BLaER1 (cell line): ENCODE measurements around the gene CDH23.

Experiments
- H3K27ac ChIP-seq: shearing (Covaris generic); formaldehyde crosslinking; 2 replicates; pipeline ENCODE4 v1.8.1; 2022
- H3K27me3 ChIP-seq: shearing (Covaris generic); formaldehyde crosslinking; 2 replicates; pipeline ENCODE4 v1.8.1; 2022
- H3K36me3 ChIP-seq: shearing (Covaris generic); formaldehyde crosslinking; 2 replicates; pipeline ENCODE4 v1.8.1; 2022
- H3K4me1 ChIP-seq: shearing (Covaris generic); formaldehyde crosslinking; 2 replicates; pipeline ENCODE4 v1.8.1; 2022
- H3K4me2 ChIP-seq: shearing (Covaris generic); formaldehyde crosslinking; 2 replicates; pipeline ENCODE4 v1.8.1; 2022
- H3K4me3 ChIP-seq: shearing (Covaris generic); formaldehyde crosslinking; 2 replicates; pipeline ENCODE4 v1.8.1; 2022
- H3K9ac ChIP-seq: shearing (Covaris generic); formaldehyde crosslinking; 2 replicates; pipeline ENCODE4 v1.8.1; 2022
- H3K9me3 ChIP-seq: shearing (Covaris generic); formaldehyde crosslinking; 2 replicates; pipeline ENCODE4 v1.8.1; 2022
- H4K20me1 ChIP-seq: shearing (Covaris generic); formaldehyde crosslinking; 2 replicates; pipeline ENCODE4 v1.8.1; 2022
- Cebpa-rat ChIP-seq: shearing (Covaris generic); IDR thresholded peaks from 2 replicates; pipeline ENCODE4 v1.8.1; 2022

Gene CDH23

DNA sequence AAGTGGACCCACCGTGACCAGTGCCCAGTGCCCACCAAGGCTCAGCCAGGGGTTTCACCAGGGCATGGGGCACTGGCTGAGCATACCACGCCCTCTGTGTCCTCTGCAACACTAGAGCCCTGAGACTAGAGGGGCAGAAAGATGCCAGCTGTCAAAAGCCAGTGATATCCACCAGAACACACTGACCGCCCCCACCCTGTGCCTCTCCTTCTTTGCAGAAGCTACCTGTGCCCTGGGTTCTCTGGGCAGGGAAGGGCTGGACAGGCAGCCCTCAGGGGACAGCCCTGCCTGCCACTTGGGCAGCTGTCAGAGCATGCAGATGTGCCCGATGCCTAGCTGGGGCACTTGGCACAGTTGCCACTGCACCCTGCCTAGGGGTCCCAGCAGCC lies 376.1 kb downstream of the CDH23 start:
- H3K9me3 ChIP-seq = peaks cover 8% of the 10 kb centered on the region; the same call in 1 of the 2 replicates
- H3K4me1 ChIP-seq = peaks cover 88% of the 10 kb centered on the region
- peak overlapping the region; percentile 55 for H3K4me3 ChIP-seq
- 0 out of 2 replicates have a peak, but pooled peaks cover 7% of the 10 kb centered on the region for H4K20me1 ChIP-seq
- H3K27me3 ChIP-seq = peaks cover 13% of the 10 kb centered on the region
- H3K36me3 ChIP-seq = no peaks in the 10 kb centered on the region
- TF ChIP-seq Cebpa-rat = no peak
- H3K9ac ChIP-seq = peak overlapping the region; percentile 42; the same call in 1 of the 2 replicates
- no peak overlapping the region for H3K27ac ChIP-seq
- H3K4me2 ChIP-seq = peak overlapping the region; percentile 96

DNA sequence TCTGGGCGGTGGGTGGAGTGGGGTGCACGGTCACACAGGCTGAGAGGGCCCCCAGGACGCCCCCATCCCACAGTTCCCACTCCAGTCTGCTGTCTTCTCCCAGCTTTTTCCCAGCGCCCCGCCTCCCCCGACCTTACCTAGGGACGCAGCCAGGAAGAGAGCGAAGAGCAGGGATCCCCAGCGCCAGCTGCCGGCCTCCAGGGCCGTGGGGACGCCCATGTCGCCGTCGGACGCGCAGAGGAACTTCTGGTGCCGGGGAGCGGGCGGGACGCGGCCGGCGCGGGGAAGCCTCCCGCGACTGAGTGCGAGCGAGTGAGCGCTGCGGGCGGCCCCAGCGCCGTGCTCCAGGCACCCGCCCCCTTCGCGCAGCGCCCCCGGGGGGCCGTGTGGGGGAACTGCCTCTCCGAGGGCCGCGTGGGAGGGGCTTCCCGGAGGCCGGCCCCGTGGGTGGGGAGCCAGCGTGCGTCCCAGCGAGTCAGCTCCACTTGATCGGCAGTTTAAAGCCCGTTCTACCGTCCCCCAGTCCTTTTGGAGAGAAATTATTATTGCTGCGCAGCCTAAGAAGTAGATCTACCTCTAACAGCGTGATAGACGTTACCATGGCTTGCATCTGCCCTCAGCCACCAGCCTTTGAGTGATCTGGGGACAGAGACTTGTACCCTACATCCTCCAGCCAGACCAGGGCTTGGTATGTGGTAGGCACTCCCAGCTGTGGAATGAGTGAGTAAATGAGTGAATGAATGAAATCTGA lies 376.7 kb downstream of the CDH23 start, which contains the start of gene VSIR:
TSS of gene VSIR (minus strand) at position 300 of the 751 bp plus-strand sequence. CDS start at position 219, 81 bp downstream.
- H3K9ac ChIP-seq = peak within 1 kb of the TSS; percentile 56; the same call in 1 of the 2 replicates
- TF ChIP-seq Cebpa-rat = no peak
- no peaks in the 10 kb centered on the region for H3K36me3 ChIP-seq
- 0 out of 2 replicates have a peak, but pooled peaks cover 7% of the 10 kb centered on the region for H4K20me1 ChIP-seq
- peak within 1 kb of the TSS; percentile 55 for H3K4me3 ChIP-seq
- H3K9me3 ChIP-seq = peaks cover 8% of the 10 kb centered on the region; the same call in 1 of the 2 replicates
- peak within 1 kb of the TSS; percentile 96 for H3K4me2 ChIP-seq
- H3K4me1 ChIP-seq = peaks cover 82% of the 10 kb centered on the region
- H3K27me3 ChIP-seq = peaks cover 13% of the 10 kb centered on the region
- no peak within 1 kb of the TSS for H3K27ac ChIP-seq

DNA sequence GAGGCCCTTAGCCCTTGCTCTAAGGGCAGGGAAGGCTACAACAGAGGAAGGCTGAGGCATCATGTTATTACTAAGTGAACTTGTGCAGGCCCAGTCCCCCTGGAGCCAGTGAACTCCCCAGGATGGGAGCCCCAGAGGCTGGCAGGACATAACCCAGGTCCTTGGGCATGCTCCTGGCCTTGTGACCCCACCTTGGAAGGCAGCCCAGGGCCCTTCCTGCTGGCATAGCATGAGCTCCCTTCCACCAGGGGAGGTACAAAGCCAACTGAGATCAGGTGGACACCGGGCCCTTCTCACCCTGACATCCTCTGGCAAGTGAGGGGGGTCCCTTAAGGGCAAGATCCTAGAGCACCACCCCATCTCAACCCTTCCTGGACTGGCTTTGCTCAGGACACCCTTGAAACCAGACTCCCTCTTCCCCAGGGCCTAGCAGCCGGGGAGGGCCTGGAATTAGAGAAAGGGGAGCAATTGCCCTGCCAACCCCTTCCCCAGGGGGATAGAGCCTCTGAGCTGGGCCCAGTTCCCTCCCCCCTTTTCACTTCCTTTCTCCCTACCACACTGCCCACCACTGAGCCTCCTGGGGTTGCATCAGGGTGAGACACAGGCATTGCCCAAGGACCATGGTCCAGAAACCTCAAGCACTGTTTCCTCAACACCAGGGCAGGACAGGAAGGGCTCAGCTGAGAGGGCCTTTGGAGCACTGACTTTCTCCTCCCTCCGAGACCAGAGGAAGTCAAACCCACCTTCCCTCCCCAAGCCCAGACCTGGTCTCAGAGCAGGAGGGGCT lies 378.4 kb downstream of the CDH23 start:
- H4K20me1 ChIP-seq = 0 out of 2 replicates have a peak, but pooled peaks cover 7% of the 10 kb centered on the region
- peak overlapping the region; percentile 56; the same call in 1 of the 2 replicates for H3K9ac ChIP-seq
- peak overlapping the region; percentile 39 for H3K4me3 ChIP-seq
- peaks cover 65% of the 10 kb centered on the region for H3K4me1 ChIP-seq
- TF ChIP-seq Cebpa-rat = peak; percentile 51; the same call in 1 of the 2 replicates
- H3K36me3 ChIP-seq = no peaks in the 10 kb centered on the region
- peak overlapping the region; percentile 58 for H3K27ac ChIP-seq
- H3K4me2 ChIP-seq = peak overlapping the region; percentile 96
- peaks cover 8% of the 10 kb centered on the region; the same call in 1 of the 2 replicates for H3K9me3 ChIP-seq
- H3K27me3 ChIP-seq = peaks cover 13% of the 10 kb centered on the region

DNA sequence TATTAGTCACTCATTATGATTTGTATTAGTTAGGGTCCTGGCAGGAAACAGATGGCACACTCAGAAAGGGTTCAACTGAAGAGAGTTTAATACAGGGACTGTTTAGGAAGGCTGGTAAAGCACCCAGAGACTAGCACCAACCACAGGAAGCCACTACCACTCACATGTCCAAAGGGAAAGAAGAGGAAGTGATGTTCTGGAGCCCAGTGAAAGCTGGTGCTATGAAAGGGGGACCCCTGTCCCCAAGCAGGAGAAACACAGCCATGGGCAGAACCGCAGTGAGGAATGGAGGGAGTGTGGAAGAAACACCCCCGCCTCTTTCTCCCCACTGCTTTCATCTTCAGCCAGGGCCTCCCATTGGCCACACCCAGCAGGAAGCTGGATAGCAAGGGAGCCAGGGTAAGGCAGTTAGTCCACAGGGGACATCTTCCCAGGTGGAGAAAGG lies 379.8 kb downstream of the CDH23 start:
- H3K36me3 ChIP-seq = no peaks in the 10 kb centered on the region
- H3K27ac ChIP-seq = no peak overlapping the region
- no peak overlapping the region for H3K4me3 ChIP-seq
- no peak for TF ChIP-seq Cebpa-rat
- H3K9ac ChIP-seq = no peak overlapping the region
- peaks cover 13% of the 10 kb centered on the region for H3K27me3 ChIP-seq
- H3K4me1 ChIP-seq = peaks cover 58% of the 10 kb centered on the region
- H3K9me3 ChIP-seq = peaks cover 8% of the 10 kb centered on the region; the same call in 1 of the 2 replicates
- peak overlapping the region; percentile 96 for H3K4me2 ChIP-seq
- 0 out of 2 replicates have a peak, but pooled peaks cover 7% of the 10 kb centered on the region for H4K20me1 ChIP-seq

DNA sequence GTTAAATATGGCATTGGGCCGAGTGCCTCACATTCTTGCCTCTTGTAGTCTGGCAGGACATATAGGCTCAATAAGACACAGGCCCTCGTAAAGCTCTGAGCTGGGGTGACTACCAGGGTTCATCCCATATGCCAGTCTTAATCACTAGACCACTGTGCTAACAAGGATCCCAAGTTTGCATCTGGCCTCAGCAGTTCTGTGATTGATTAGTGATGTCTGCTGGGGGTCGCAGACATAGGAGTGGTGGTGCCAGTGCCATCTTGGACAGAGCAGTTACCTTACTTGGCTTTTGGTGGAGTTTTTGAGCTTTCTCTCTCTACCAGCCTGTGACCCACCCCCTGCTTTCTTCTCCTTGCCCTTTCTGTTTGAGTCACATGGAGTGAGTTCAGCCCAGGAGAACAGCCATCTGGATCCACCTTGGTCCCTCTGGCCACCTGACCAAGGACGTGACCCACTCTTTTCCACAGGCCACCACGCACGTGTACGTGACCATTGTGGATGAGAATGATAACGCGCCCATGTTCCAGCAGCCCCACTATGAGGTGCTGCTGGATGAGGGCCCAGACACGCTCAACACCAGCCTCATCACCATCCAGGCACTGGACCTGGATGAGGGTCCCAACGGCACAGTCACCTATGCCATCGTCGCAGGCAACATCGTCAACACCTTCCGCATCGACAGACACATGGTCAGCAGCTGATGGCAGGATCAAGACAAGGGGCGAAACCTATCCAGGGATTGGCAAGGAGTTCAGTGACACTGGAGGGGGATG lies 380.7 kb downstream of the CDH23 start:
- H3K4me3 ChIP-seq = no peak overlapping the region
- H3K4me2 ChIP-seq = peak overlapping the region; percentile 96
- TF ChIP-seq Cebpa-rat = no peak
- H4K20me1 ChIP-seq = 0 out of 2 replicates have a peak, but pooled peaks cover 7% of the 10 kb centered on the region
- peaks cover 52% of the 10 kb centered on the region for H3K4me1 ChIP-seq
- peaks cover 8% of the 10 kb centered on the region; the same call in 1 of the 2 replicates for H3K9me3 ChIP-seq
- H3K36me3 ChIP-seq = no peaks in the 10 kb centered on the region
- H3K27ac ChIP-seq = no peak overlapping the region
- H3K27me3 ChIP-seq = peaks cover 13% of the 10 kb centered on the region
- no peak overlapping the region for H3K9ac ChIP-seq

DNA sequence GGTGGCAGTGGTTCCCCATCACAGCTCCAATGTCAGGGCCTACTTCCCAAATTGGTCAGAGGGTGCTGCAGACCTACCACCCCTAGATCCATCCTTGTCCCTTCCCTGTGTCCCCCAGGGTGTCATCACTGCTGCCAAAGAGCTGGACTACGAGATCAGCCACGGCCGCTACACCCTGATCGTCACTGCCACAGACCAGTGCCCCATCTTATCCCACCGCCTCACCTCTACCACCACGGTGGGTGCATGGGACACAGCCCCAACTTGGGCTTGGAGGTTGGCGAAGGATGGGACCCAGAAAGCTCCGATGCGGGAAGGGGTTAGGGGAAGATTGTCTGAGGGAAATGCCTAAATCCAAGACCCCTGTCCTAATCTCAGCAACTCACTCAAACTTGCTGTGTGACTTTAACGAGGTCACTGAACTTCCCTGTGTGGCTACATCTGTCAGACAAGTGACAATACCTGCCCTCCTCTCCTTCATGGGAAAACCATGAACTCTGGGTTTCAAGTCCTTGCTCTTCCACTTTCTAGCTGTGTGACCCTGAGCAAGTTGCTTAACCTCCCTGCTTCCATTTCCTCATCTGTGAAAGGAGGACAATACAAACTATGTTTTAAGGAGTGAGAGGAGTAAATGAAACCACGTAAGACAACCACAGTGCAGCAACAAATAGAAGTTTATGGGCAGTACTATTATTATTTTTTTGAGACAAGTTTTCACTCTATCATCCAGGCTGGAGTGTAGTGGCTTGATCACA lies 381.5 kb downstream of the CDH23 start:
- no peak overlapping the region for H3K9ac ChIP-seq
- no peak for TF ChIP-seq Cebpa-rat
- H3K4me3 ChIP-seq = no peak overlapping the region
- H3K36me3 ChIP-seq = no peaks in the 10 kb centered on the region
- H4K20me1 ChIP-seq = 0 out of 2 replicates have a peak, but pooled peaks cover 7% of the 10 kb centered on the region
- no peak overlapping the region for H3K27ac ChIP-seq
- H3K4me1 ChIP-seq = peaks cover 52% of the 10 kb centered on the region
- H3K27me3 ChIP-seq = peaks cover 7% of the 10 kb centered on the region
- peaks cover 8% of the 10 kb centered on the region; the same call in 1 of the 2 replicates for H3K9me3 ChIP-seq
- H3K4me2 ChIP-seq = no peak overlapping the region

DNA sequence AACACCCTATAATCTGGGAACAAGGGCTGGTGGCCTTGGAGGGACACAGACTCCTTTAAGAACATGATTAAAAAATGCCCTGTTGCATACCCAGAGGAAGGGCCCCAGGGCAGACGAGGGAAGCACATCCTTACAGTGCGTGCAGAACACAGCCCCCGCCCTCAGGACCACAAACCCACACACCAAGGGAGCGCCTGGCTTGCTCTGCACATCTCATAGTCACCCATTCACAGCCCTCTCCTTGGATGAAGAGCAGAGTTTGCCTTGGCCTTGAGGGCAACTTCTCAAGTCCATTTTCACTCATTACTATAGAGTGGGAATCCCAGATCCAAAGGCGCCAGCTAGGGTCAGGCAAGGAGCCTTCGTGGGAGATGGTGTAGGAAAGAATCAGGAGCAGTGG lies 382.9 kb downstream of the CDH23 start:
- no peak overlapping the region for H3K27ac ChIP-seq
- peaks cover 51% of the 10 kb centered on the region for H3K4me1 ChIP-seq
- H3K36me3 ChIP-seq = no peaks in the 10 kb centered on the region
- no peaks in the 10 kb centered on the region for H3K27me3 ChIP-seq
- peaks cover 8% of the 10 kb centered on the region; the same call in 1 of the 2 replicates for H3K9me3 ChIP-seq
- H3K9ac ChIP-seq = no peak overlapping the region
- no peak overlapping the region for H3K4me3 ChIP-seq
- 0 out of 2 replicates have a peak, but pooled peaks cover 6% of the 10 kb centered on the region for H4K20me1 ChIP-seq
- no peak overlapping the region for H3K4me2 ChIP-seq
- TF ChIP-seq Cebpa-rat = no peak

DNA sequence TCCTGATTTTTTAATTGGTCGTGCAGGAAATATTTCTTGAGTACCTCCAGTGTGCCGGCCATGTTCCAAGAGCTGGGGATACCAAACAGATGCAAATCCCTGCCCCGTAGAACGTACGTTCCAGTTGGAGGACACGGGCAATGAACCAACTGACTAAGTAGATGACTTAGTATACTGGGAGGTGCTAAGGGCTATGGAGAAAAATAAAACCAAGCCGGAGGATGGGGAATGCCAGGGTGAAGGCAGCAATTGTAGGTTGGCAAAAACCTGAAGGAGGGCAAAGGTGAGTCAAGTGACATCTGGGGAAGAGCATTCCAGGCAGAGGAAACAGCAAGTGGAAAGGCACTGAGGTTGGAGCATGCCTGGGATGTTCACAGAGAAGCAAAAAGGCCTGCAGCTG lies 383.4 kb downstream of the CDH23 start:
- Histone ChIP-seq H4K20me1 (0 out of 2 replicates have a peak, but pooled peaks cover 1% of the 10 kb centered on the region), H3K9ac (no peak overlapping the region), H3K9me3 (peaks cover 8% of the 10 kb centered on the region; the same call in 1 of the 2 replicates), H3K27ac (no peak overlapping the region), H3K4me1 (peaks cover 46% of the 10 kb centered on the region), H3K27me3 (no peaks in the 10 kb centered on the region), H3K4me3 (no peak overlapping the region), H3K36me3 (no peaks in the 10 kb centered on the region), H3K4me2 (no peak overlapping the region)
- no peak for TF ChIP-seq Cebpa-rat
